ENCODE measurements around the gene PGK2. TPM values are rescaled to one million over a fixed set of nuclear protein-coding genes. Genes with fewer than 3 reads are reported as not detected.

The PGK2 gene
- not detected in 2 replicates for total RNA-seq

GRCh38 chr6:49787176-49787575 lies at the start of gene PGK2:
PGK2 (minus strand) TSS chr6:49787285; CDS start chr6:49787187, 98 bp downstream.

GRCh38 chr6:49744259-49744658 lies 42.8 kb downstream of the PGK2 start, which contains the start of gene CRISP3:
CRISP3 (minus strand) TSS chr6:49744388; CDS start chr6:49744367, 21 bp downstream.

Other genes starting within 250 kb of the PGK2 start
- 21.5 and 23.2 TPM in 2 replicates for gene C6orf141, start 236.6 kb downstream of the PGK2 start, total RNA-seq
- gene RHAG, start 150.4 kb downstream of the PGK2 start, total RNA-seq, result not detected in 2 replicates
- gene CRISP2, start 73.7 kb downstream of the PGK2 start, total RNA-seq, result not detected in 2 replicates
- not detected in 2 replicates for gene CRISP3, start 42.9 kb downstream of the PGK2 start, total RNA-seq
- not detected in 2 replicates for gene CRISP1, start 79.2 kb upstream of the PGK2 start, total RNA-seq
- not detected in 2 replicates for gene DEFB114, start 176.9 kb upstream of the PGK2 start, total RNA-seq
- not detected in 2 replicates for gene DEFB113, start 182.3 kb upstream of the PGK2 start, total RNA-seq
- gene DEFB110, start 234.7 kb upstream of the PGK2 start, total RNA-seq, result not detected in 2 replicates